ENCODE measurements around the gene TBX2. TPM values are rescaled to one million over a fixed set of nuclear protein-coding genes. Genes with fewer than 3 reads are reported as not detected.

Gene TBX2
- polyA plus RNA-seq, 1 experiment = 7.8 TPM

GRCh38 chr17:61409301-61410112, 9.9 kb downstream of the TBX2 start:
- peak; percentile 51 for TF ChIP-seq CTCF (IDR thresholded peaks at IDR 0.05; ENCODE audit: insufficient read depth, low read depth, low read length)
- Histone ChIP-seq H3K4me3 (ENCODE audit: low read depth, low read length) (peak overlapping the region; percentile 38), H3K36me3 (ENCODE audit: control insufficient read depth, insufficient read depth, low read length) (peaks cover 14% of the 10 kb centered on the region), H3K27me3 (ENCODE audit: control insufficient read depth, insufficient read depth, low read length) (no peaks in the 10 kb centered on the region)
- ChIA-PET POLR2A (no interaction called here), CTCF (interaction anchor here (0.6 to 14.0 kb wide), 18 partner anchors 8 to 747 kb away, joined by 3 to 206 read pairs (median 3); partner anchors contain the start of gene TBX2)
- DNase-seq (ENCODE audit: low read depth) = no peak

- POLR2A ChIA-PET = no interaction called here
- Histone ChIP-seq H3K36me3 (ENCODE audit: control insufficient read depth, insufficient read depth, low read length) (peaks cover 8% of the 10 kb centered on the region), H3K4me3 (ENCODE audit: low read depth, low read length) (peak overlapping the region; percentile 66), H3K27me3 (ENCODE audit: control insufficient read depth, insufficient read depth, low read length) (no peaks in the 10 kb centered on the region)
- no peak for DNase-seq (ENCODE audit: low read depth)
- CTCF ChIA-PET = interaction anchor here (0.5 to 14.0 kb wide), 17 partner anchors 9 to 690 kb away, joined by 3 to 206 read pairs (median 5); partner anchors contain the start of gene TBX2
- peak; percentile 62 for TF ChIP-seq CTCF (IDR thresholded peaks at IDR 0.05; ENCODE audit: insufficient read depth, low read depth, low read length)
Observed at GRCh38 chr17:61410141-61411010, 10.7 kb downstream of the TBX2 start.

GRCh38 chr17:61411011-61411260, 11.3 kb downstream of the TBX2 start:
- Histone ChIP-seq H3K27me3 (ENCODE audit: control insufficient read depth, insufficient read depth, low read length) (no peaks in the 10 kb centered on the region), H3K4me3 (ENCODE audit: low read depth, low read length) (peak overlapping the region; percentile 66), H3K36me3 (ENCODE audit: control insufficient read depth, insufficient read depth, low read length) (peaks cover 4% of the 10 kb centered on the region)
- POLR2A ChIA-PET = no interaction called here
- DNase-seq (ENCODE audit: low read depth) = no peak
- CTCF ChIA-PET = interaction anchor here (1.0 to 14.0 kb wide), 11 partner anchors 31 to 690 kb away, joined by 3 to 206 read pairs (median 10); no protein-coding TSS in a partner anchor
- TF ChIP-seq CTCF (IDR thresholded peaks at IDR 0.05; ENCODE audit: insufficient read depth, low read depth, low read length) = no peak

- peak overlapping the region; percentile 66 for H3K4me3 ChIP-seq (ENCODE audit: low read depth, low read length)
- peaks cover 4% of the 10 kb centered on the region for H3K36me3 ChIP-seq (ENCODE audit: control insufficient read depth, insufficient read depth, low read length)
- ChIA-PET CTCF (interaction anchor here (0.6 to 14.0 kb wide), 57 partner anchors 7 to 785 kb away, joined by 3 to 206 read pairs (median 5); partner anchors contain the start of gene TBX2), POLR2A (no interaction called here)
- DNase-seq (ENCODE audit: low read depth) = no peak
- no peaks in the 10 kb centered on the region for H3K27me3 ChIP-seq (ENCODE audit: control insufficient read depth, insufficient read depth, low read length)
- peak; percentile 43 for TF ChIP-seq CTCF (IDR thresholded peaks at IDR 0.05; ENCODE audit: insufficient read depth, low read depth, low read length)
Observed at GRCh38 chr17:61411261-61412142, 11.9 kb downstream of the TBX2 start.
